Measurements from ENCODE around the gene FANCI. TPM values are rescaled to one million over a fixed set of nuclear protein-coding genes. Genes with fewer than 3 reads are reported as not detected.

The FANCI gene
- total and polyA plus RNA-seq, 2 of the 13 experiments (the other 11 are each of a cell fraction or from before 2014, with no cell fraction given), result 15.7 to 68.8 TPM

DNA sequence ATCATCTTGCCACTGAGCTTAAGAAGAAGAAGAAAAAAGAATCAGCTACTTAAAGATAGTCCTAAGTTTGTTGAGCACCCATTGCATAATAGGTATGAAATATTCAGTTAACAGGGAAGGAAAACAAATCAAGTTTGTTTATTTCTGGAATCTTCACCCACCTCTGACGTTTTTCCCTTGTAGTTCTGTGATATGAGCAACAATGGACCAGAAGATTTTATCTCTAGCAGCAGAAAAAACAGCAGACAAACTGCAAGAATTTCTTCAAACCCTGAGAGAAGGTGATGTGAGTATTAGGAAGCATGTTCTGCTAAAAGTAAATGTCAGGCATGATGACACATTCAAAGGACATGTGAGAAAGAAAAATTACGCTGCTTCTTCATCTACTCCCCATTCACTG lies 3.7 kb downstream of the FANCI start:
- H3K4me3 ChIP-seq (replicated peaks in 1 of 3; ENCODE audit: insufficient read depth in 1 of 3, low read depth in 2 of 3, low read length in 3 of 3), result no peak overlapping the region
- H3K27me3 ChIP-seq (ENCODE audit: control insufficient read depth in 1 of 2, insufficient read depth in 2 of 2, low read length in 2 of 2), result peaks cover 0 to 3% of the 10 kb centered on the region in 2 experiments; a peak in 2 of 5 replicates
- no TSS peak for BruUV-seq (replicated peaks)
- no peak overlapping the region for H2AFZ ChIP-seq (ENCODE audit: low read length)
- FAIRE-seq (no peak), DNase-seq (ENCODE audit: low spot score) (no peak), ATAC-seq (no peak)
- CTCF ChIA-PET (ENCODE audit: low intra/inter-chr PET ratio, low total read pairs), result no interaction called here
- POLR2A ChIA-PET, result no interaction called here
- H3K9me3 ChIP-seq (ENCODE audit: low read length), result no peaks in the 10 kb centered on the region
- no peak overlapping the region for H3K9ac ChIP-seq (ENCODE audit: insufficient read depth, low read depth, low read length)
- in situ Hi-C loops (cut with HindIII; ENCODE audit: extremely low pct_ligation_motif_present, low pct_unique_long_range_greater_than_20kb), result no loop called here
- 70% methylated on average over 2 of the region's 2 CpGs for WGBS (ENCODE audit: low lambda C conversion rate)
- peaks cover 29% of the 10 kb centered on the region for H3K79me2 ChIP-seq (ENCODE audit: insufficient read depth, low read length)
- intact Hi-C loops (cut with micrococcal nuclease; ENCODE audit: unreplicated experiment), result no loop called here
- peaks cover 22% of the 10 kb centered on the region for H3K4me1 ChIP-seq (ENCODE audit: insufficient read depth, low read length)
- H3K4me2 ChIP-seq (ENCODE audit: low read depth, low read length), result no peak overlapping the region
- TF ChIP-seq, protein P1, sequence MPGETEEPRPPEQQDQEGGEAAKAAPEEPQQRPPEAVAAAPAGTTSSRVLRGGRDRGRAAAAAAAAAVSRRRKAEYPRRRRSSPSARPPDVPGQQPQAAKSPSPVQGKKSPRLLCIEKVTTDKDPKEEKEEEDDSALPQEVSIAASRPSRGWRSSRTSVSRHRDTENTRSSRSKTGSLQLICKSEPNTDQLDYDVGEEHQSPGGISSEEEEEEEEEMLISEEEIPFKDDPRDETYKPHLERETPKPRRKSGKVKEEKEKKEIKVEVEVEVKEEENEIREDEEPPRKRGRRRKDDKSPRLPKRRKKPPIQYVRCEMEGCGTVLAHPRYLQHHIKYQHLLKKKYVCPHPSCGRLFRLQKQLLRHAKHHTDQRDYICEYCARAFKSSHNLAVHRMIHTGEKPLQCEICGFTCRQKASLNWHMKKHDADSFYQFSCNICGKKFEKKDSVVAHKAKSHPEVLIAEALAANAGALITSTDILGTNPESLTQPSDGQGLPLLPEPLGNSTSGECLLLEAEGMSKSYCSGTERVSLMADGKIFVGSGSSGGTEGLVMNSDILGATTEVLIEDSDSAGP (CRISPR knock-in tag; IDR thresholded peaks at IDR 0.05; ENCODE audit: borderline replicate concordance), result no peak
- no peak for TF ChIP-seq ATM (IDR thresholded peaks at IDR 0.05; ENCODE audit: borderline replicate concordance)
- no peak for TF ChIP-seq ZNF432 (CRISPR knock-in tag; IDR thresholded peaks at IDR 0.05; ENCODE audit: borderline replicate concordance)
- TF ChIP-seq, protein P2, sequence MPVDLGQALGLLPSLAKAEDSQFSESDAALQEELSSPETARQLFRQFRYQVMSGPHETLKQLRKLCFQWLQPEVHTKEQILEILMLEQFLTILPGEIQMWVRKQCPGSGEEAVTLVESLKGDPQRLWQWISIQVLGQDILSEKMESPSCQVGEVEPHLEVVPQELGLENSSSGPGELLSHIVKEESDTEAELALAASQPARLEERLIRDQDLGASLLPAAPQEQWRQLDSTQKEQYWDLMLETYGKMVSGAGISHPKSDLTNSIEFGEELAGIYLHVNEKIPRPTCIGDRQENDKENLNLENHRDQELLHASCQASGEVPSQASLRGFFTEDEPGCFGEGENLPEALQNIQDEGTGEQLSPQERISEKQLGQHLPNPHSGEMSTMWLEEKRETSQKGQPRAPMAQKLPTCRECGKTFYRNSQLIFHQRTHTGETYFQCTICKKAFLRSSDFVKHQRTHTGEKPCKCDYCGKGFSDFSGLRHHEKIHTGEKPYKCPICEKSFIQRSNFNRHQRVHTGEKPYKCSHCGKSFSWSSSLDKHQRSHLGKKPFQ (CRISPR knock-in tag; IDR thresholded peaks at IDR 0.05; ENCODE audit: insufficient replicate concordance), result no peak
- TF ChIP-seq ZSCAN21 (CRISPR knock-in tag; IDR thresholded peaks at IDR 0.05; ENCODE audit: borderline replicate concordance), result no peak
- no peak for TF ChIP-seq ZNF331 (CRISPR knock-in tag; IDR thresholded peaks at IDR 0.05)
- TF ChIP-seq ZKSCAN5 (CRISPR knock-in tag; IDR thresholded peaks at IDR 0.05), result no peak
- TF ChIP-seq, protein P3, sequence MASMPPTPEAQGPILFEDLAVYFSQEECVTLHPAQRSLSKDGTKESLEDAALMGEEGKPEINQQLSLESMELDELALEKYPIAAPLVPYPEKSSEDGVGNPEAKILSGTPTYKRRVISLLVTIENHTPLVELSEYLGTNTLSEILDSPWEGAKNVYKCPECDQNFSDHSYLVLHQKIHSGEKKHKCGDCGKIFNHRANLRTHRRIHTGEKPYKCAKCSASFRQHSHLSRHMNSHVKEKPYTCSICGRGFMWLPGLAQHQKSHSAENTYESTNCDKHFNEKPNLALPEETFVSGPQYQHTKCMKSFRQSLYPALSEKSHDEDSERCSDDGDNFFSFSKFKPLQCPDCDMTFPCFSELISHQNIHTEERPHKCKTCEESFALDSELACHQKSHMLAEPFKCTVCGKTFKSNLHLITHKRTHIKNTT (CRISPR knock-in tag; IDR thresholded peaks at IDR 0.05), result no peak
- TF ChIP-seq ZNF572 (CRISPR knock-in tag; IDR thresholded peaks at IDR 0.05), result no peak
- no peaks in the 10 kb centered on the region for H4K20me1 ChIP-seq (ENCODE audit: insufficient read depth, low read length)
- H3K36me3 ChIP-seq (replicated peaks in 1 of 2; ENCODE audit: control insufficient read depth in 1 of 2, insufficient read depth in 2 of 2, low read length in 2 of 2), result peaks cover 3 to 12% of the 10 kb centered on the region in 2 experiments; a peak in 3 of 5 replicates
- no peak overlapping the region for H3K27ac ChIP-seq (ENCODE audit: extremely low read length, insufficient read depth, low read length)

All from HepG2 (cell line).